GM21423 (cell line): Measurements from ENCODE around the gene GNA12.
"Not testable (repeated sequence)": the region's sequence is repeated elsewhere in the genome, so short reads cannot be mapped to it uniquely, and the experiment has no call there.

ENCODE experiments used
- ATAC-seq: cut with Tn5 transposase; IDR thresholded peaks from one replicate; pipeline ENCODE4 v1.9.1; 2021; ENCODE audit warnings: mild to moderate bottlenecking, moderate library complexity; ENCODE audit not compliant: unreplicated experiment

Gene GNA12

DNA sequence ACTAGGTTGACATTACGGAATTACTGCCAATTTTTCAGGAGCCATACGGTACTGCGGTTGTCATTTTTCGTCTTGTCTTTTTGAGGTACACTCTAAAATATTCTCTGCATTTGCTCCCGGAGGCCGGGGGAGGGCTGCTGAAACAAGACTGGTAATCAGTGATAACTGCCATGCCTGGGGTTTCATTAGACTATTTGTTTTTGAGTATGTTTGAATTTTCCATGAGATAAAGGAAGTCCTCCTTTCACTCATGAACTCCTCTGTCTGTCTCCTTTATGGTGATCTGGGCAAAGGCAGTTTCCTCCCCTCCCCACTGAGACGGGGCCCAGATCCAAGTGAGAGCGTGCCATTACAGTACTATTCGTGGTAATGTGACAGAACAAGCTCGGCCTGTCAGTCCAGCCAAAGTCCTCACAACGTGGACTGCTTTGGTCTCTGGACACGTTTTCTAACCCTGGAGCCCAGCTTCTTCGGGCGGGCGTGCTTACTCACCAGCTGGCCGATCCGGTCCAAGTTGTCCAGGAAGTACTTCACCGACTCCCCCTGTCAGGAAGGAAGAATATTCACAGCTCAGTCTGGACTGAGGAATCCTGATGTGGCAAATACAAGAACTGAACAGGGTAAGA lies 111.0 kb downstream of the GNA12 start:
- ATAC-seq: no peak

DNA sequence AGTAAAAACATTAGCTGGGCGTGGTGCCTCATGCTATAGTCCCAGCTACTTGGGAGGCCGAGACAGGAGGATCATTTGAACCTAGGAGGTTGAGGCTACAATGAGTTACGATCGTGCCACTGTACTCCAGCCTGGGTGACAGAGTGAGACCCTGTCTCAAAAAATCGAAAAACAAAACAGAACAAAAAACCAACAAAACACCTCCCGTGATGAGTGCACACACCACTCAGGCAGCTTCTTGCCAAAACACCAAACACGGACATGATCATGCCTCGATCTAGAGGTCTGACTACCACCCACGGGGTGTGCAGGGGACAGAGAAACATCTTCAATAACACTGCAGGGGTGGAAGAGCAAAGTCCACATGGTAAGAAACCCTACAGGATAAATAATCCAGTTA lies 111.7 kb downstream of the GNA12 start:
- no peak for ATAC-seq

DNA sequence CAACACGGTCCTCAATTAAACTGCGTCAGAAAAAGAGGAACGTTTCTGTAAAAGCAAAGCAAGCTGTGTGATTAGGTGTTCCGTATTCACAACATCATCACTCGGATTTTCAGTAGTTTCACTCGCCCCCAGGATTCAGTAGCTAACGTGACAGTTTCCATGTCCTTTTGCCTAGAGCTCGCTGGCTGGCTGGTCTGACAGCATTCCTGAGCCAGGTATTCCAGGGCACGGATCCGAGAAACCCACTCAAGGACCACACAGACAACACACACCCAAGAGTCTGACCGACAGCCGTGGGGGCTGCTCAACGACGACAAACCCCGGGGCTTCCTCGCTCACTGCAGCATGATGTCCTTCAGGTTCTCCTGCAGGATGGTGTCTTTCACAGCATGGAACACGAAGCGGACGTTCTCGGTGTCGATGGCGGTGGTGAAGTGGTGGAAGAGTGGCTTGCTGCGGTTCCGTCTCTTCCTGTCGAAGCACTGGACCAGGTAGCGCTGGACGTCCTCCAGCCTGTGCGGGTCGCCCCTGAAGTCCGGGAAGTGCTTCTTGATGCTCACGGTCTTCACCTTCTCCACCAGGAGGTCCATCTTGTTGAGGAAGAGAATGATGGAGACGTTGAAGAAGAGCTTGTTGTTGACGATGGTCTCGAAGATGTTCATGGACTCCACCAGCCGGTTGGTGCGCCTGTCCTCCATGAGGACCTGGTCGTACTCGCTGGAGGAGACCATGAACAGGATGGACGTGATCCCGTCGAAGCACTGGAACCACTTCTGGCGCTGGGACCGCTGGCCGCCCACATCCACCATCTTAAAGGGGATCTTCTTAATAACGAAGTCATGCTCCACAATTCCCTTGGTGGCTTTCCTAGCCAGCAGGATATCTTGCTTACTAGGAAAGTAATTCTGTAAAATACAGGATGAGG lies 113.0 kb downstream of the GNA12 start:
- no peak for ATAC-seq

DNA sequence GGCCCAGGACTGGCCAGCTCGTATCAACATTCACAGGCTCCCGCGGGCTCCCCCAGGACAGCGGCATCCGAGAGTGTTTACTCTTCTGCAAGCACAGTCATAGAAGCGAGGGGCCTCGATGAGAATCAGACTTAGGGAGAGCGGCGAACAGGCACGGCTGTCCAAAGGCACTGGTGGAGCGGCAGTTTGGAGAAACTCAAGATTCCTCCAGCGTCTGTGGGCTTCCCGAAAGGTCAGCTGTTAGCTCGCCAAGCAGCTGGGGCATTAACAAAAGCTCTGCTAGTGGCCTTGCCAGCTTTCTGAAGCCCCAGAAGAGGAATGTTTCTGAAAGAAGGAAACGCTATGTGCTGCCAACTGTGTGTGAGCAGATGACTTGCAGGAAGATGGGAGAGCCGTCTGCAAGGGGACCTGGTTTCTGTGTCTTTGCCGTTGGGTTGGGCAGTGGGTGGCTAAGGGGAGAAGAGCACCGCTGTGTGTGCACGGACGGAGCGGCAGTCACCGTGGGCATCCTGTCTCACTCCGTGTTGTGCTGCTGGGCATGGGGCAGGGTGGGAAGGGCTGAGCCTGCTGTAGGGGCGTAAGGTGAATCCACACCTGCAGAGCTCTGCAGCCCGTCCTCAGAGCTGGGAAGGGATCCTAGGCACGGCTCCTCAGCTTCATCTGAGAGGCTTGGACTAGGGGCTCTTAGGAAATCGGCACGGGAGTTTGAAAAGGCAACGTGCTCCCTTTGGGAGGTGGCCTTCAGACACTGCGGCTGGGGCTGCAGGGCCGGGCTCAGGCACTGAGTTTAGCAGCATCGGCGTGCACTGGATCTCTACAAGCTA lies 114.0 kb downstream of the GNA12 start:
- ATAC-seq: no peak

DNA sequence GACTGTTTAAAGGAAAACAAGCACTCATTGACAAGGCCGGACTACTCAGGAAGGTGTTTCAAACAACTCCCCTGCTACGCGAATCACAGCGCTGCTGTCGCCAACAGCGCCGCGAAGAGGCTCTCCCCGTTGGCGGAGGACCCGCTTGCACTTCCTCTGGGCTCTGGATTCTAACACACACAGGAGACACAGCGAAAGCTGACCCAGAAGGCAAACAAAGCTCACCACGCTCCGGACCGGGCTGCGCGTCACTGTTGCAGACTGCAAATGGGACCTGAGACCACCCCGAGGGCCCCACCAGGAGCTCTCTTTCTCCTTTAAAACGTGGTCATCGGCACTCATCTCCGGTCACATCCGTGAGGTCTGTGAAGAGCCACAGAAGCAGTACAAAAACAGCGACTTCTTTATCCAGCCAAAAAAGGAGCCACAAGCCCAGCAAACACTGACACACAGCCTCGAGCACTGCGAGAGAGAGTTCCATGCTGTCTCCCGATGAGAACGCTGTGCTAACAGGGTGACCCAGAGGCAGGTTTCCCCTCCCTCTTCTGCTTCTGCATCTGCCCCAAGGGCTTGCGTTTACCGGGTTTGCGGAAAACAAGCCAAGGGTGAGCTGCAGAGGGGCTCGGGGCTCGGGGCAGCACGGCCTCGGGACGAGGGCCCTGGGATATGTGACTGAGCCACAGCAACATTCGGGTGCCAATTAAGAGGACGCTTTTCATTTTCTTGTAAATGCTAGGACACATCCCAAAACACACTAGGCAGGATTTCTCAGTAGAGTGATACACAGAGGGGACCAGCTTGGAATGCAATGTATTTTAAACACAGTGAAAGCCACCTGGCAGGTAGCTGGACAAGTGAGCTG lies 114.8 kb downstream of the GNA12 start:
- no peak for ATAC-seq

DNA sequence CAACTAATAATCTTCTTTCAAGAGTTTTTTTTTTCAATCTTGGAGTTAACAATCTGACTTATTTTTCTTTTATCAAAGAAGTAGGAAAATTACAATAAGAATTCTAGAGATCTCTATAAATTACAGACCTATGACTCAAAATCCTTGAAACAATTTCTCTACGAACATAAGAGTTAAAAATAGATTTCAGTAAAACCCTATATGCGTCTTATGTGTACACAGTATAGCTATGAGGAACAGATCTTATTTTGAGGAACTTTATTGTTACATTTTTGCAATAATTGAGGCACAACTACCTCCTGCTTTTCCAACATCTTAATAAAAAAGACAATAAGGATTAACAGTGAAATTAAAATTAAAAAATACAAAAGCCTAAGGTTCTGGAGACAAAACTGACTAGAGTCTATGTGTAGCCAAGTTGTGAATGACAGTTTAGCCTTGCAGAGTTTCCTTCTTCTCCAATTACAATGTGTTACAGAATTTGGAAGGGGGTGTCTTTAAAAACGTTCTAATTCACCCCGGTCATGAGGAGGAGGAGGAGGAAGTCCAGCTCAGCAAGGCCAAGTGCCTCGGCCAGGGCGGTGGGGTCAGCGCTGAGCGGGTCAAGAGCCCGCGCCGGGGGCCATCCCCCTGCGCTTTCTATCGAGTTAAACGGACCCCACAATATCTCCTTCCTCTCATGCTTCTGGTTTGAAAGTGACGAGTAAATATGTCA lies 115.6 kb downstream of the GNA12 start:
- no peak for ATAC-seq

DNA sequence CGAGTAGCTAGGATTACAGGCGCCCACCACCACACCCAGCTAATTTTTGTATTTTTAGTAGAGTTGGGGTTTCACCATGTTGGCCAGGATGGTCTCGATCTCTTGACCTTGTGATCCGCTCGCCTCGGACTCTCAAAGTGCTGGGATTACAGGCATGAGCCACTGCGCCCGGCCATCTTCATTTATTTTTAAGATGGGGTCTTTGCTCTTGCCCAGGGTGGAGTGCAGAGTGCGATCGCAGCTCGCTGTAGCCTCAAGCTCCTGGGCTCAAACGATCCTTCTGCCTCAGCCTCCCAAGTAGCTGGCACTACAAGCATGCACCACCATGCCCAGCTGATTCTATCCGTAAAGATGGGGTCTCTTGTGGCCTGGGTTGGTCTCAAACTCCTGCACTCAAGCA lies 116.9 kb downstream of the GNA12 start:
- ATAC-seq: not testable (repeated sequence)

DNA sequence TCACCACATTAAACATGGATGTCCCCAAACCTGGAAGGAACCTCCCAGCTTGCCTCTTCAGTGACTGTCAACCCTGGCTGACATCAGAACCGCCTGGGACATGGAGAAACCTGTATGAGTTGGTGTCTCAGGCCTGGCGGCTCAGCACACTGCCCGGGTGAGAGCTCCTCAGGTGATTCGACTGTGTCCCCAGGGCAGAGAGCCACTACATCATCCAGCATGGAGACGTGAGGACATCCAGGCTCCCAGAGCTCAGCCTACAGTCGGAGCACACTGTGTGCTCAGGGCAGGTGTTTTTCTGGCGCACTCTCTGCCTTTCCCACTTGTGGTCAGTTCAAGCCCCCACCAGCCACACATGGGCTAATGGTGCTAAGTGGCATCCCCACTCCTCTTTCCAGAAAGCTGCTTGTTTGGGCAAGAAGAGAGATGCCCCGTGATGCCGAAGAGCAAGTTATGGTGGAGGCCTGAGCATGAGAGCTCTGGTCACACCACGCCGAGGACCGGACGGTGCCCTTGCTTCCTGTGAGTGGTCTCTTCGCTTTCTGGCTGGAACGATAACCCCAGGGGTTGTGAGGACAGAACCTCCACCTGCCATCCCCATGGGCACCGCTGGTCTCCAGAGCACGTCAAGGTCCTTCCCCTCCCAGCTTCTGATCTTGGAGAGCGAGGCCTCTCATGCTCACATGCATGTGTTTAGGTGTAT lies 117.6 kb downstream of the GNA12 start:
- no peak for ATAC-seq

DNA sequence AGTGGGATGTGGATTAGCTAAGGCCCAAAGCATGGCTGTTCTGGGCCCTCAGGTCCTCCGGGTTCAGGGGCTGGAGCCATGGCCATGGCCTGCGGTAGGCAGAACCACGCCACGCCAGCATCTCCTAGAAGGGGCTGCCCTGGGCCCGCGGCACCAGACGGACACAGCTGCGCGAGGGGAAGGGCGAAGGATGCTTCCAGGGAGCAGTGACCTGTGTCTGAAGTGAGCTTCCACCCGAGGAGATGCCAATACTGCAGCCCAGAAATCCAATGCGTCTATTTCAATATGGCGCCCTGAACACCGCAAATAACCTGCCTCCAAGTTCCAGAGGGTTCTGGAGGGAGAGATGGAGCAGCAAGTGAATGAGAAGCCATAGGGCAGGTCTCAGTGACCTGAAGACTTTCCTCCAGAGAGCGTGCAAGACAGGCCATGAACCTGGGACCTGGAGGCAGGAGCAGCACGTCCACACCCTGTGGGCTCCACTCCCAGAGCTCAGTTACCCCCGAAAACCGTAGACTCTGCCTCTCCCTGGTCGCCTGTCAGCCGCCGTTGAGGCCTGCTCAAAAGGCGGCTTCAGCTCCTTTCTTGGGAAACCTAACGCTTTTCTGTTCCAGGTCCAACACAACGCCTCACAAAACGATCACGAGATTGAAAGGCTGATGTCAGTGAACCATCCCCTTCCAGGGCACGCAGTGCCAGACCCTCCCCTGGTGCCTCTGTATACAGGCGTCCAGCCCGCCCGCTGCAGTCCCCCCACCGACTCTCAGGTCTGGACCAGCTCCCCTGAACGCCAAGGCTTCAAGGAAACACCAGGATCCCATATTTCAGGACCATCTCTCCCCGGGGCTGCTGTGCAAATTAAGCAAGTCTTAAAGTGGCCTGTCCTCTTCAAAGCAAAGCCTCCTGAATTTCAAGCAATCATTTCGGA lies 118.7 kb downstream of the GNA12 start:
- no peak for ATAC-seq

DNA sequence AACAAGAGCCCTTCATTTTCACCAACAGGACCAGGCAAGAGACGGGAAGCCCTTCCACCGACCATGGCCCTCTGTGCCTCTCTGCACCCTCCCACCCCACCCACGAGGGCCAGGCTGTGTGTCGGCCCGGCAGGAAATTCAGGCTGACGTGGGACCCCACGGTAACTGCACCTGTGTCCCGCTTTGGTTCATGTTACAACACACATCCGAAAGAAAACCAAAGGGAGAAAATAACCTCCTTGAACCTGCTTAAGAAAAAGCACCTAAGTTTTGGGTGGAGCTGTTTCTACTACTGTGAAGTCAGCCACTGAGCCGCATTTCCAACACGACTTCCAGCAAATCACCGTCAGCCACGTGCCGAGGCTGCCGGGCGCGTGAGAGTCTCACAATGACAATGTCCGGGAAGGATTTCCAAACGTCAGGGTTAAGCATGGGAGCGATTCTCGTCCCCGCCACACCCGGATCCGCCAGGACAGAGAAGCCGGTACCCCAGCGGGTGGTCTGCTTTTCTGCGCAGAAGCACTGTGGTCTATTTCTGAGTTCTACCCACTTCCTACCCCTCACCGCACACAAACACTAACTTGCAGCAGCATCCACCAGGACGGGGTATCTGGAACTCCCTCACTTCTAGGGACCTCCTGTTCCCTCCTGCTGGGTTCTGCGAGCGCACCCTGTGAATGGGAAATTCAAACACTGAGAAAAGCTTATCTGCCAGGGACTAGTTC lies 119.5 kb downstream of the GNA12 start:
- no peak for ATAC-seq

DNA sequence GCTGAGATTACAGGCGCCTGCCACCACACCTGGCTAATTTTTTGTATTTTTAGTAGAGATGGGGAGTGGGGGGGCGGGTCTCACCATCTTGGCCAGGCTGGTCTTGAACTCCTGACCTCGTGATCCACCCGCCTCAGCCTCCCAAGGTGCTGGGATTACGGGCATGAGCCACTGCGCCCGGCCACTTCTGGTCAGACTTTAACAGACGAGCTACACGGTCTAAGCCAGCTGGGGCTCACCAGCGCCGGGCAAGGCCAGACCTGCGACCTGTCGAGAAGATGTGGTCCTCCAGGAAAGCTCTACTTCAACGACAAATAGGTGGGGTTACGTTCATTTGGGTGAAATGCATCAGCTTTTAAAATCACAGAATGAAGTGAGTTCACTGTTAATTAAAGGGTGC lies 120.1 kb downstream of the GNA12 start:
- not testable (repeated sequence) for ATAC-seq

DNA sequence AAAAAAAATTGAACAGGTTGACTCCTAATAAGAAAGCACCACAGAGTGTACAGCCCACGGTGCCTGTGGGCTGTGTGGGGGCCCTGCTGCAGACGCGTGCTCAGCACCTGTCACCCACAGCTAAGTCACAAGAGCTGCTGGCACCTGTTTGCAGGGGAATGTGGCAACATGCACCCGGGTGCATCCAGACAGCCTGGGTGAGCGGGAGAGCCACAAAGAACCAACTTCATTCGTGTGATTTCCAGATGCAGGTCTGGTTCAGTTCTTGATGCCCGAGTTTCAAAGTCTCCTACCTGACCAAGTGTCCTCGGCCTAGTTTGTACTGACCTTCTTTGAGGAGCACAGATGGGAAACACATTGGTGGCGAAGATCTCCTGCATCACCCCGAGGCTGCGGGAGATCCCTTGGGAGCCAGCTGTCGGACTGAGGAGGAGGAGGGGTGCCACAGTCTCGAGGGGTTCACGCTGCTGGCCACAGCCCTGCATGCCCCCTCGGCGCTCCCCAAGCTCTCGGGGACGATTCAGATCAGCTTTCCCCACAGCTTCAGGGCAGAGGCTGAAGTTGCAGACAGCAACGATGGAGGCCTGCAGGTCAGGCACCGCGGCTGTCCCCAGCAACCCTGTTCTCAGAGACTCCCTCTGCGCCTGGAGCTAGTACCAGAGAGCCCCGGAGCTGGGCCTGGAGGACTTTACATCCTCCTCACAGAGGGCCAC lies 120.8 kb downstream of the GNA12 start:
- ATAC-seq: no peak

DNA sequence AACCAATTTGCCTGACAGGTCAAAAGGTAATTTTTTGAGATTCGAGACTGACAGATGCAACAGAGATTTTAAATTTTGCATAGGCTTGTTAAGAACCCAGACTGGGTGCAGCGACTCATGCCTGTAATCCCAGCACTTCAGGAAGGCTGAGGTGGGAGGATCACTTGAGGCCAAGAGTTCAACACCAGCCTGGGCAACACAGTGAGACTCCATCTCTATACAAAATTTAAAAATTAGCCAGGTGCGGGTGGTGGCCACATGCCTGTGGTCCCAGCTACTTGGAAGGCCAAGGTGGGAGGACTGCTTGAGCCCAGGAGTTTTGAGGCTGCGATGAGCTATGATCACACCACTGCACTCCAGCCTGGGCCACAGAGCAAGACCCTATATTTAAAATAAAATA lies 121.5 kb downstream of the GNA12 start:
- no peak for ATAC-seq

DNA sequence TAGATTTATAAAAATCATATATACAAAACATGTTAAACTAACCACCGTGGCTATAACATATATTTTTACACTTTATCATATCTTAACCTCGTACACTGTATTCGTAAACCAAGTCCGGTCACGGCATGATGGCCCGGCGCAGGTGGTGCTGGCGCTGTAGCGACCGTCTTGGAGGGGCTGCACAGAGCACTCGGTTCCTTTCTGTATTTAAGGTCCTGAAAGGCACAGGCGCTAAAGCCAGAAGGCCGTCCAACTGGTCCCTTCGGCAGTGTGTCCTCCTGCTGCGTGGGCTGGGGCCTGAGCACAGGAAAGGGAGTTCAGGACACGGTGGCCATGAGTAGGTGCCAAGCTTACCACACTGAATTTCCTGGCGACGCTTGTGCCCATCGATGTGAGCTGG lies 122.3 kb downstream of the GNA12 start:
- ATAC-seq: no peak

DNA sequence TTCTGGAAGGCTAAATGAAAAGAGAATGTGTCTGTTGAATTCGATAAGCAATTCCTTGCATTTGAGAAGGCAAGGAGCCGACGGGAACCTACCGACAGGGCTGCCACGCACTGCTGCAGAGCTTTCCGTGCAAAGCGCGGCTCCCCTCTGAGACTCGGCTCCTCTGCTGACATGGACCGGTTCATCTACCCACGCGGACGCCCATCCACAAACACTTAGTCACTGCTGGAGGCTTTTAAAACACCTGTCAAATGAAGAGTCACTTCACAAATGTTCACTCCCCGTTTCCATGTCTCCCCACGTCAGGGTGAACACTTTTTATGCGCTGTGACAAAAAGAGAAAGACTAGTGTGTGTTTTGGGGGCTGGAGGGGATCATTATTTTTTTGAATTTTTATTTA lies 124.1 kb downstream of the GNA12 start:
- ATAC-seq: no peak

DNA sequence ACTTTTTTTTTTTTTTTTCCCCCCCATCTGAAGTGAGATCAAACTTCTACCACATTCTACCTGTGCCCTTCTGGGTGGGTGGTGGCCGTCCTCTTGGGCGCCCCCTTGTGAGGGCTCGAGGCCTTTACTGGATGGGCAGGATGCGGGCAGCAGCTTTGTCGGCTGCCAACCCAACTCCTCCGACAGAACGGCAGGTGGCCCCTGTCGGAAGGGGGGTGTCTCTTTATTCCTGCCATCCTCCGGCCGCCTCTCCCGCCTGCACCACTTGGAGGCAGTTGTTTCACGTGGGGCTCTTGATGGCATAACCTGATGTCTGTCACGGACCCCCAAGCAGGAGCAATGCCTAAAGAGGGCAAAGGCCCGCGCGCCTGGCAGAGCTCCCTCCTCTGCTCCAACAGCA lies 125.1 kb downstream of the GNA12 start:
- ATAC-seq: no peak
